A549 (cell line): ENCODE measurements around the gene PAQR6. TPM values are rescaled to one million over a fixed set of nuclear protein-coding genes. Genes with fewer than 3 reads are reported as not detected.

Experiments
- ATAC-seq, 2 experiments: fragments of 200-7000 bp in 1 of 2; fragments of >200 bp in 1 of 2; cut with Nextera tagmentation in 1 of 2; cut with Tn5 transposase in 1 of 2; 3 replicates each; pipeline versions ENCODE4 v1.8.0 to v1.9.1; 2018 to 2020; ENCODE audit warnings: mild to moderate bottlenecking in 1 of 2, moderate library complexity in 1 of 2
- CTCF ChIA-PET: fragments of 300-600 bp; sonication (Branson Sonifier 250); formaldehyde crosslinking; extraction: SDS; loops from one replicate; lab custom pipeline; 2021; ENCODE audit warnings: antibody characterized with exemption, inconsistent platforms; lab: Yijun Ruan, JAX
- POLR2A ChIA-PET: fragments of 350-600 bp; formaldehyde crosslinking; extraction: SDS; loops from one replicate; lab custom pipeline; 2021; ENCODE audit warnings: antibody characterized with exemption, inconsistent platforms; lab: Yijun Ruan, JAX
- DNase-seq, 2 experiments: peaks; one replicate each; pipeline versions ENCODE4 v3.0.0 to v3.0.0-alpha.2; 2011 to 2016; ENCODE audit warnings: low read depth in 1 of 2, low spot score in 1 of 2
- FAIRE-seq: peaks from 2 replicates; lab custom pipeline; 2011; peaks lifted over from hg19 to GRCh38; lab: Jason Lieb, UNC
- H3K27ac ChIP-seq, 2 experiments: fragments of >200 bp; sonication (Bioruptor Twin); formaldehyde crosslinking; 3 replicates each; pipeline ENCODE4 v1.5.1; 2016 to 2017
- H3K4me1 ChIP-seq: fragments of >200 bp; sonication (Bioruptor Twin); formaldehyde crosslinking; 3 replicates; pipeline ENCODE4 v1.6.1; 2016
- H3K4me2 ChIP-seq: fragments of >200 bp; sonication (Bioruptor Twin); formaldehyde crosslinking; 3 replicates; pipeline ENCODE4 v1.6.1; 2016
- H3K4me3 ChIP-seq: fragments of >200 bp; sonication (Bioruptor Twin); formaldehyde crosslinking; 3 replicates; pipeline ENCODE4 v1.5.1; 2016
- H3K9me3 ChIP-seq: fragments of >200 bp; sonication (Bioruptor Twin); formaldehyde crosslinking; 3 replicates; pipeline ENCODE4 v1.6.1; 2016
- BHLHE40 ChIP-seq: IDR thresholded peaks from 2 replicates; pipeline ENCODE4 v1.6.1; 2012; ENCODE audit warnings: low read depth, low read length, inconsistent platforms
- CBX2 ChIP-seq: fragments of 200-600 bp; sonication (generic); IDR thresholded peaks from 2 replicates; pipeline ENCODE4 v1.6.1; 2016; ENCODE audit warnings: low read depth, mild to moderate bottlenecking, borderline replicate concordance
- CEBPB ChIP-seq, 2 experiments: fragments of >200 bp in 1 of 2; sonication (Bioruptor Twin) in 1 of 2; formaldehyde crosslinking in 1 of 2; IDR thresholded peaks; 2 replicates each; pipeline ENCODE4 v1.6.1; 2012 to 2016
- CHD4 ChIP-seq: fragments of 200-600 bp; sonication (generic); IDR thresholded peaks from 2 replicates; pipeline ENCODE4 v1.6.1; 2016; ENCODE audit warnings: antibody characterized with exemption, mild to moderate bottlenecking, borderline replicate concordance
- EHMT2 ChIP-seq: fragments of 200-600 bp; sonication (generic); IDR thresholded peaks from 2 replicates; pipeline ENCODE4 v1.6.1; 2016; ENCODE audit warnings: antibody characterized with exemption, low read depth, mild to moderate bottlenecking, moderate library complexity
- FOSB ChIP-seq: fragments of 250-450 bp; sonication (Bioruptor Pico); IDR thresholded peaks from 2 replicates; pipeline ENCODE4 v1.5.0; 2020; ENCODE audit warnings: mild to moderate bottlenecking, moderate library complexity
- NFE2L2 ChIP-seq: fragments of 150-350 bp; conservative IDR thresholded peaks from 2 replicates; pipeline ENCODE4 v1.6.1; 2014; ENCODE audit warnings: low read length
- POLR2A ChIP-seq: IDR thresholded peaks from 2 replicates; pipeline ENCODE4 v1.6.1; 2012; ENCODE audit warnings: mild to moderate bottlenecking, low read length
- SMC3 ChIP-seq: fragments of >200 bp; sonication (Bioruptor Twin); formaldehyde crosslinking; IDR thresholded peaks from 3 replicates; pipeline ENCODE4 v1.6.1; 2018; ENCODE audit warnings: inconsistent platforms
- TFCP2L1 ChIP-seq: fragments of 250-450 bp; sonication (Bioruptor Pico); IDR thresholded peaks from 2 replicates; pipeline ENCODE4 v1.5.0; 2021; ENCODE audit warnings: mild to moderate bottlenecking
- ZFP36 ChIP-seq: fragments of 450-650 bp; IDR thresholded peaks from 2 replicates; pipeline ENCODE4 v1.6.1; 2014; ENCODE audit warnings: borderline replicate concordance; ENCODE audit not compliant: partially characterized antibody
- WGBS: methylation state at CpG from one replicate; pipeline ENCODE4 v1.1.6; 2017; ENCODE audit errors: missing lambda C conversion rate; 5-methylcytosine and 5-hydroxymethylcytosine counted together
- polyA plus RNA-seq, 4 experiments: library from polyadenylated mRNA; depleted of rRNA in 3 of 4; stranded (reverse); fragments of >200 nt; fragmentation: RNase III in 1 of 4; extraction: RNeasy Plus Mini Kit Qiagen cat#74134 plus additional on column Dnase treatment in 1 of 4; gene quantifications; 2 replicates in 3 of 4; 3 replicates in 1 of 4; pipeline ENCODE4 v1.2.3, GENCODE V29; 2011 to 2017
- TF ChIP-seq, protein P1 (sequence below): IDR thresholded peaks from 2 replicates; pipeline ENCODE4 v1.6.1; 2012
- TF ChIP-seq, protein P2 (sequence below): fragments of 250-450 bp; sonication (Bioruptor Pico); IDR thresholded peaks from 2 replicates; pipeline ENCODE4 v1.5.0; 2021; ENCODE audit warnings: mild to moderate bottlenecking, moderate library complexity, borderline replicate concordance
- TF ChIP-seq, protein P3 (sequence below): IDR thresholded peaks from 2 replicates; pipeline ENCODE4 v1.6.1; 2012
- TF ChIP-seq, protein P4 (sequence below): fragments of 450-650 bp; IDR thresholded peaks from 2 replicates; pipeline ENCODE4 v1.6.1; 2014; ENCODE audit warnings: antibody characterized with exemption
- TF ChIP-seq, protein P5 (sequence below): fragments of 200-600 bp; sonication (generic); IDR thresholded peaks from 2 replicates; pipeline ENCODE4 v1.6.1; 2016; ENCODE audit warnings: antibody characterized with exemption, mild to moderate bottlenecking, moderate library complexity
- TF ChIP-seq, protein P6 (sequence below): fragments of >200 bp; sonication (Bioruptor Twin); formaldehyde crosslinking; IDR thresholded peaks from 3 replicates; pipeline ENCODE4 v1.5.1; 2016

The PAQR6 gene
- polyA plus RNA-seq, 2 of the 4 experiments (the other 2 are of a cell fraction): 2.4 to 8.6 TPM

DNA sequence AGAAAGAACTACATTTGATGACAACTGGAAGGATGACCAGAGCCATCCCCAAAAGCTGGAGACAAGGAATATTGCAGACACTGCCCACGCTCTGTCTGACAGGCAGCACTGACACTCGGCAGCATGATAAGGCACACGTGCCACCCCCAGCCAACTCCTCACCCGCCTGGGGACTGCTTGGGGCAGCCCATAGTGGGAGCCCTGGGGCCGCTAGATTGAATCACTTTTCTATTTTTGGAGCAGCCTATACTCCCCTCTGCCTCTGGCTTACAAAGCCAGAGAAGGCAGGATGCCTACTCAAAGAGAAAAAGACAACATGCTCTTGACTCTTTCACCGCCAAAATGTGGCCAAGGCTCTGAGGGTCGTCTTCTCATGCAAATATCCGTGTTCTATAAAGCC, 33.4 kb upstream of the PAQR6 start:
- Histone ChIP-seq H3K4me1 (peaks cover 21% of the 10 kb centered on the region), H3K4me2 (peak overlapping the region; percentile 100), H3K9me3 (no peaks in the 10 kb centered on the region), H3K27ac (peak overlapping the region; percentile 90 to 95; a peak in 4 of 6 replicates), H3K4me3 (peak overlapping the region; percentile 83)
- ATAC-seq: peak in 1 of 2 experiments; percentile 2; a peak in 1 of 6 replicates
- CTCF ChIA-PET: interaction anchor here (0.6 to 3.1 kb wide), 9 partner anchors 9 to 87 kb away, joined by 3 to 9 read pairs (median 4); partner anchors contain the start of gene SLC25A44
- TF ChIP-seq CEBPB (IDR thresholded peaks at IDR 0.05): no peak
- TF ChIP-seq, protein P1, sequence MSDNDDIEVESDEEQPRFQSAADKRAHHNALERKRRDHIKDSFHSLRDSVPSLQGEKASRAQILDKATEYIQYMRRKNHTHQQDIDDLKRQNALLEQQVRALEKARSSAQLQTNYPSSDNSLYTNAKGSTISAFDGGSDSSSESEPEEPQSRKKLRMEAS: 0 out of 2 replicates have a peak, but pooled peaks have one; percentile 25
- no peak for FAIRE-seq
- POLR2A ChIA-PET: no interaction called here
- no peak for DNase-seq
- 47% methylated on average over 8 of the region's 8 CpGs for WGBS

DNA sequence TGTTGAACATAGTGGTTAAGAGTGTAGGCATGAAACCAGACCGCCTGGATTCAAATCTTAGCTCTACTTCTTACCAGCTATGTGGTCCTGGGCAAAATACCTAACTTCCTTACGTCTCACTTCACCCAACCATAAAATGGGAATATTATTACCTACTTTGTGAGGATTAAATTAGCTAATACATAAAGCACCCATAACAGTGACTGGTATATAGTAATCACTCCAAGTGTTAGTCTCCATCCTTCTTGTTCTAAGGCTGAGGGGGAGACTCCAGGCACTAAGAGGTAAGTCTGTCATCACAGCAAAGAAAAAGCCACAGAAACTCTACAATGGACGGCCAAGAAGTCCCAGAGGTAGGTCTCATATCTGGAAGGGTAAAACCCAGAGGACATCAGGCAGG, 32.0 kb upstream of the PAQR6 start:
- DNase-seq (no peak), FAIRE-seq (no peak), ATAC-seq (no peak)
- no peak for TF ChIP-seq POLR2A
- TF ChIP-seq CBX2: no peak
- TF ChIP-seq, protein P2, sequence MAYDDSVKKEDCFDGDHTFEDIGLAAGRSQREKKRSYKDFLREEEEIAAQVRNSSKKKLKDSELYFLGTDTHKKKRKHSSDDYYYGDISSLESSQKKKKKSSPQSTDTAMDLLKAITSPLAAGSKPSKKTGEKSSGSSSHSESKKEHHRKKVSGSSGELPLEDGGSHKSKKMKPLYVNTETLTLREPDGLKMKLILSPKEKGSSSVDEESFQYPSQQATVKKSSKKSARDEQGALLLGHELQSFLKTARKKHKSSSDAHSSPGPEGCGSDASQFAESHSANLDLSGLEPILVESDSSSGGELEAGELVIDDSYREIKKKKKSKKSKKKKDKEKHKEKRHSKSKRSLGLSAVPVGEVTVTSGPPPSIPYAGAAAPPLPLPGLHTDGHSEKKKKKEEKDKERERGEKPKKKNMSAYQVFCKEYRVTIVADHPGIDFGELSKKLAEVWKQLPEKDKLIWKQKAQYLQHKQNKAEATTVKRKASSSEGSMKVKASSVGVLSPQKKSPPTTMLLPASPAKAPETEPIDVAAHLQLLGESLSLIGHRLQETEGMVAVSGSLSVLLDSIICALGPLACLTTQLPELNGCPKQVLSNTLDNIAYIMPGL (CRISPR knock-in tag): no peak
- no peak for TF ChIP-seq SMC3
- TF ChIP-seq, protein P3, sequence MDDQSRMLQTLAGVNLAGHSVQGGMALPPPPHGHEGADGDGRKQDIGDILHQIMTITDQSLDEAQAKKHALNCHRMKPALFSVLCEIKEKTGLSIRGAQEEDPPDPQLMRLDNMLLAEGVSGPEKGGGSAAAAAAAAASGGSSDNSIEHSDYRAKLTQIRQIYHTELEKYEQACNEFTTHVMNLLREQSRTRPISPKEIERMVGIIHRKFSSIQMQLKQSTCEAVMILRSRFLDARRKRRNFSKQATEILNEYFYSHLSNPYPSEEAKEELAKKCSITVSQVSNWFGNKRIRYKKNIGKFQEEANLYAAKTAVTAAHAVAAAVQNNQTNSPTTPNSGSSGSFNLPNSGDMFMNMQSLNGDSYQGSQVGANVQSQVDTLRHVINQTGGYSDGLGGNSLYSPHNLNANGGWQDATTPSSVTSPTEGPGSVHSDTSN: no peak
- no peak for TF ChIP-seq EHMT2
- no peak for TF ChIP-seq TFCP2L1 (CRISPR knock-in tag)
- no peak for TF ChIP-seq FOSB (CRISPR knock-in tag)
- TF ChIP-seq, protein P4, sequence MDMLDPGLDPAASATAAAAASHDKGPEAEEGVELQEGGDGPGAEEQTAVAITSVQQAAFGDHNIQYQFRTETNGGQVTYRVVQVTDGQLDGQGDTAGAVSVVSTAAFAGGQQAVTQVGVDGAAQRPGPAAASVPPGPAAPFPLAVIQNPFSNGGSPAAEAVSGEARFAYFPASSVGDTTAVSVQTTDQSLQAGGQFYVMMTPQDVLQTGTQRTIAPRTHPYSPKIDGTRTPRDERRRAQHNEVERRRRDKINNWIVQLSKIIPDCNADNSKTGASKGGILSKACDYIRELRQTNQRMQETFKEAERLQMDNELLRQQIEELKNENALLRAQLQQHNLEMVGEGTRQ: no peak
- no peak for TF ChIP-seq BHLHE40
- TF ChIP-seq, protein P5, sequence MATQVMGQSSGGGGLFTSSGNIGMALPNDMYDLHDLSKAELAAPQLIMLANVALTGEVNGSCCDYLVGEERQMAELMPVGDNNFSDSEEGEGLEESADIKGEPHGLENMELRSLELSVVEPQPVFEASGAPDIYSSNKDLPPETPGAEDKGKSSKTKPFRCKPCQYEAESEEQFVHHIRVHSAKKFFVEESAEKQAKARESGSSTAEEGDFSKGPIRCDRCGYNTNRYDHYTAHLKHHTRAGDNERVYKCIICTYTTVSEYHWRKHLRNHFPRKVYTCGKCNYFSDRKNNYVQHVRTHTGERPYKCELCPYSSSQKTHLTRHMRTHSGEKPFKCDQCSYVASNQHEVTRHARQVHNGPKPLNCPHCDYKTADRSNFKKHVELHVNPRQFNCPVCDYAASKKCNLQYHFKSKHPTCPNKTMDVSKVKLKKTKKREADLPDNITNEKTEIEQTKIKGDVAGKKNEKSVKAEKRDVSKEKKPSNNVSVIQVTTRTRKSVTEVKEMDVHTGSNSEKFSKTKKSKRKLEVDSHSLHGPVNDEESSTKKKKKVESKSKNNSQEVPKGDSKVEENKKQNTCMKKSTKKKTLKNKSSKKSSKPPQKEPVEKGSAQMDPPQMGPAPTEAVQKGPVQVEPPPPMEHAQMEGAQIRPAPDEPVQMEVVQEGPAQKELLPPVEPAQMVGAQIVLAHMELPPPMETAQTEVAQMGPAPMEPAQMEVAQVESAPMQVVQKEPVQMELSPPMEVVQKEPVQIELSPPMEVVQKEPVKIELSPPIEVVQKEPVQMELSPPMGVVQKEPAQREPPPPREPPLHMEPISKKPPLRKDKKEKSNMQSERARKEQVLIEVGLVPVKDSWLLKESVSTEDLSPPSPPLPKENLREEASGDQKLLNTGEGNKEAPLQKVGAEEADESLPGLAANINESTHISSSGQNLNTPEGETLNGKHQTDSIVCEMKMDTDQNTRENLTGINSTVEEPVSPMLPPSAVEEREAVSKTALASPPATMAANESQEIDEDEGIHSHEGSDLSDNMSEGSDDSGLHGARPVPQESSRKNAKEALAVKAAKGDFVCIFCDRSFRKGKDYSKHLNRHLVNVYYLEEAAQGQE: no peak
- Histone ChIP-seq H3K4me2 (no peak overlapping the region), H3K4me3 (no peak overlapping the region), H3K27ac (no peak overlapping the region), H3K4me1 (peaks cover 21% of the 10 kb centered on the region), H3K9me3 (no peaks in the 10 kb centered on the region)
- CTCF ChIA-PET: interaction anchor here (0.9 to 2.0 kb wide), 8 partner anchors 8 to 166 kb away, joined by 3 to 8 read pairs (median 4); no protein-coding TSS in a partner anchor
- POLR2A ChIA-PET: interaction anchor here (1.0 kb wide), 1 partner anchor 11 kb away, joined by 3 read pairs; no protein-coding TSS in a partner anchor
- 95% methylated on average over 3 of the region's 3 CpGs for WGBS

DNA sequence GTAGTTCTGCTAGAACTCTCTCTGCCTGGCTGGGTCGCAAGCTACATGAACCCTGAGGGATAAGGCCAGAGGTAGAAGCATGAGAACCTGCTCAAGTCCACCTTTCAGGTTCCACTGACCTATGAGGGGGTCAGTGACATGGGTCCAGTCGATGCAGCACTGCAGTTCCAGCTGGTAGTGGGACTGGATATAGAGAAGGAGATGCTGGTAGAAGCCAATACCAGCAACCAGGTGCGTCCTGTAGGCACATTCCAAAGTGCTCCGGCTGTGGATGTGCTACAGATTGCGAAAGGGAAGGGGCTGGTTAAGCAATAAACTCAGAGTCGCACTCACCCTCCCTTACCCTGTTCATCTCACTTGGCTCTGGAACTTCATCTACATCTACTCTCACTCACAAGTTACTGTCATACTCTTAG, 29.1 kb upstream of the PAQR6 start:
- CTCF ChIA-PET: interaction anchor here (0.9 to 1.5 kb wide), 5 partner anchors 12 to 147 kb away, joined by 3 to 6 read pairs (median 5); no protein-coding TSS in a partner anchor
- H3K4me2 ChIP-seq: no peak overlapping the region
- FAIRE-seq (no peak), DNase-seq (no peak), ATAC-seq (no peak)
- no peaks in the 10 kb centered on the region for H3K9me3 ChIP-seq
- TF ChIP-seq, protein P6, sequence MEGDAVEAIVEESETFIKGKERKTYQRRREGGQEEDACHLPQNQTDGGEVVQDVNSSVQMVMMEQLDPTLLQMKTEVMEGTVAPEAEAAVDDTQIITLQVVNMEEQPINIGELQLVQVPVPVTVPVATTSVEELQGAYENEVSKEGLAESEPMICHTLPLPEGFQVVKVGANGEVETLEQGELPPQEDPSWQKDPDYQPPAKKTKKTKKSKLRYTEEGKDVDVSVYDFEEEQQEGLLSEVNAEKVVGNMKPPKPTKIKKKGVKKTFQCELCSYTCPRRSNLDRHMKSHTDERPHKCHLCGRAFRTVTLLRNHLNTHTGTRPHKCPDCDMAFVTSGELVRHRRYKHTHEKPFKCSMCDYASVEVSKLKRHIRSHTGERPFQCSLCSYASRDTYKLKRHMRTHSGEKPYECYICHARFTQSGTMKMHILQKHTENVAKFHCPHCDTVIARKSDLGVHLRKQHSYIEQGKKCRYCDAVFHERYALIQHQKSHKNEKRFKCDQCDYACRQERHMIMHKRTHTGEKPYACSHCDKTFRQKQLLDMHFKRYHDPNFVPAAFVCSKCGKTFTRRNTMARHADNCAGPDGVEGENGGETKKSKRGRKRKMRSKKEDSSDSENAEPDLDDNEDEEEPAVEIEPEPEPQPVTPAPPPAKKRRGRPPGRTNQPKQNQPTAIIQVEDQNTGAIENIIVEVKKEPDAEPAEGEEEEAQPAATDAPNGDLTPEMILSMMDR: no peak
- TF ChIP-seq CHD4: no peak
- TF ChIP-seq EHMT2: no peak
- no peak for TF ChIP-seq NFE2L2
- TF ChIP-seq CEBPB (IDR thresholded peaks at IDR 0.05): peak; percentile 73 to 87; a peak in 3 of 4 replicates
- no peak for TF ChIP-seq ZFP36
- 85% methylated on average over 6 of the region's 6 CpGs for WGBS
- H3K4me1 ChIP-seq: peaks cover 11% of the 10 kb centered on the region
- POLR2A ChIA-PET: no interaction called here
- H3K27ac ChIP-seq: no peak overlapping the region
- no peak overlapping the region for H3K4me3 ChIP-seq
